ENCODE results near the gene TCF7L2.
A peak's percentile ranks its signal among the peaks of the same experiment; 100 is the strongest.

The TCF7L2 gene

GRCh38 chr10:113126229-113127201 is 176.5 kb downstream of the TCF7L2 start:
- ATAC-seq = peak; percentile 100

GRCh38 chr10:113127261-113127900 is 177.3 kb downstream of the TCF7L2 start:
- TF ChIP-seq TSHZ2 (CRISPR knock-in tag; IDR thresholded peaks at IDR 0.05) = no peak
- no peak for ATAC-seq

More at GRCh38 chr10:113126229-113127201, 176.5 kb downstream of the TCF7L2 start:
- TF ChIP-seq TSHZ2 (CRISPR knock-in tag; IDR thresholded peaks at IDR 0.05) (no peak), TOX (CRISPR knock-in tag; IDR thresholded peaks at IDR 0.05; ENCODE audit: borderline replicate concordance) (no peak), BACH2 (CRISPR knock-in tag; IDR thresholded peaks at IDR 0.05; ENCODE audit: borderline replicate concordance) (no peak), CSDC2 (CRISPR knock-in tag; IDR thresholded peaks at IDR 0.05) (no peak), OSR1 (CRISPR knock-in tag; IDR thresholded peaks at IDR 0.05) (no peak)

GRCh38 chr10:113127901-113128283 is 177.8 kb downstream of the TCF7L2 start:
- TF ChIP-seq OSR1 (CRISPR knock-in tag; IDR thresholded peaks at IDR 0.05) (no peak), ZFP3 (CRISPR knock-in tag; IDR thresholded peaks at IDR 0.05) (no peak), TOX (CRISPR knock-in tag; IDR thresholded peaks at IDR 0.05; ENCODE audit: borderline replicate concordance) (no peak), ARNTL (CRISPR knock-in tag; IDR thresholded peaks at IDR 0.05; ENCODE audit: borderline replicate concordance, low read depth) (no peak), BACH2 (CRISPR knock-in tag; IDR thresholded peaks at IDR 0.05; ENCODE audit: borderline replicate concordance) (no peak), ZNF70 (CRISPR knock-in tag; IDR thresholded peaks at IDR 0.05) (no peak), POU6F1 (CRISPR knock-in tag; IDR thresholded peaks at IDR 0.05; ENCODE audit: borderline replicate concordance, low read depth) (no peak), CSRNP3 (CRISPR knock-in tag; IDR thresholded peaks at IDR 0.05) (no peak), PATZ1 (CRISPR knock-in tag; IDR thresholded peaks at IDR 0.05; ENCODE audit: borderline replicate concordance) (no peak), ISL1 (CRISPR knock-in tag; IDR thresholded peaks at IDR 0.05) (no peak), CREB5 (CRISPR knock-in tag; IDR thresholded peaks at IDR 0.05; ENCODE audit: low read depth) (no peak), PPARA (CRISPR knock-in tag; IDR thresholded peaks at IDR 0.05; ENCODE audit: borderline replicate concordance) (no peak), RARB (CRISPR knock-in tag; IDR thresholded peaks at IDR 0.05) (no peak), ZFP30 (CRISPR knock-in tag; IDR thresholded peaks at IDR 0.05) (no peak), SNAI2 (CRISPR knock-in tag; IDR thresholded peaks at IDR 0.05) (no peak), TSHZ2 (CRISPR knock-in tag; IDR thresholded peaks at IDR 0.05) (no peak), CSDC2 (CRISPR knock-in tag; IDR thresholded peaks at IDR 0.05) (no peak), TCF4 (CRISPR knock-in tag; IDR thresholded peaks at IDR 0.05; ENCODE audit: borderline replicate concordance) (no peak), ESRRG (CRISPR knock-in tag; IDR thresholded peaks at IDR 0.05) (no peak), ZNF8 (CRISPR knock-in tag; IDR thresholded peaks at IDR 0.05) (no peak)
- no peak for ATAC-seq

Data from SK-N-SH treated with all-trans-retinoic acid at 6 μM for 48 hours (cell line).